ENCODE results near the gene CAMK4. TPM values are rescaled to one million over a fixed set of nuclear protein-coding genes. Genes with fewer than 3 reads are reported as not detected.
"Not testable (repeated sequence)": the region's sequence is repeated elsewhere in the genome, so short reads cannot be mapped to it uniquely, and the experiment has no call there.

Gene CAMK4
- total and polyA plus RNA-seq, 11 donors = 0.02 to 3.7 (median 0.32) TPM; not detected in 3

DNA sequence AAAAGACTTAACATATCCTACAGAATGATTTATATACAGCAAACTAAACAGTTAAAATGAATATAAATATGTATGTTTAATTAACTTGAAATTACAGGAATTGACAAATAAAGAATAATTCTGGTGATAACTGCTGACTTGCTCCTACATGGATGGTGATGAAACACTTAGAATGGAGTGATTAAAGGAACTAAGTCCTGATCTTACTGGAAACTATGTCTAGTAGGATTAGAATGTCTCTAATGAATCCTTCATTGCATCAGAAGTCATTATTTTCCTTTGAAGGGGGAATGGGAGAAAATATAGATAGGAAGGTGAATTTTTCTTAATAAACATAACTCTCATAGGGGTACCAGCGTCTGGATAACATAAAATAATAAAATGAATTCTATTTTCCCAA, 77.1 kb downstream of the CAMK4 start:
- H3K4me3 ChIP-seq = no peak overlapping the region
- ATAC-seq (no peak), DNase-seq (no peak)
- 54 to 87% (median 62%) methylated on average over 1 of the region's 1 CpG for WGBS, 4 donors
- H3K4me1 ChIP-seq = no peaks in the 10 kb centered on the region
- H3K36me3 ChIP-seq = no peaks in the 10 kb centered on the region
- intact Hi-C loops (cut with DNase I) = no loop called here
- H3K27me3 ChIP-seq = no peaks in the 10 kb centered on the region
- no peak overlapping the region for H3K27ac ChIP-seq
- peaks cover 0 to 2% (median 0%) of the 10 kb centered on the region in 12 donors for H3K9me3 ChIP-seq
- TF ChIP-seq CTCF (IDR thresholded peaks at IDR 0.05) (no peak), POLR2A (IDR thresholded peaks at IDR 0.05) (no peak)

DNA sequence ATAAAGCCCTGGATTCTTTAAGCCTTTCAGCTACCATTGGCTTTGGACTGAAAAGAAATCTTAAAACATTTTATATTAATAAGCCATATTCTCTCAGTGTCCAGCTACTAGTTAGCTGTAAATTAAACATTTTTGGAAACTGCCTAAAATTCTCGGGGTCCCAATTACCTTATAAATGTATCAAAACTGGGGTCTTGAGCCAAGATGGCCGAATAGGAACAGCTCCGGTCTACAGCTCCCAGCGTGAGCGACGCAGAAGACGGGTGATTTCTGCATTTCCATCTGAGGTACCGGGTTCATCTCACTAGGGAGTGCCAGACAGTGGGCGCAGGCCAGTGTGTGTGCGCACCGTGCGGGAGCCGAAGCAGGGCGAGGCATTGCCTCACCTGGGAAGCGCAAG, 77.9 kb downstream of the CAMK4 start:
- intact Hi-C loops (cut with DNase I); H3K9me3 ChIP-seq; DNase-seq; ATAC-seq; H3K4me1 ChIP-seq; H3K27me3 ChIP-seq; H3K27ac ChIP-seq; H3K4me3 ChIP-seq; H3K36me3 ChIP-seq: not testable (repeated sequence)
- 89 to 98% (median 93%) methylated on average over 14 to 15 of the region's 15 CpGs for WGBS, 4 donors

DNA sequence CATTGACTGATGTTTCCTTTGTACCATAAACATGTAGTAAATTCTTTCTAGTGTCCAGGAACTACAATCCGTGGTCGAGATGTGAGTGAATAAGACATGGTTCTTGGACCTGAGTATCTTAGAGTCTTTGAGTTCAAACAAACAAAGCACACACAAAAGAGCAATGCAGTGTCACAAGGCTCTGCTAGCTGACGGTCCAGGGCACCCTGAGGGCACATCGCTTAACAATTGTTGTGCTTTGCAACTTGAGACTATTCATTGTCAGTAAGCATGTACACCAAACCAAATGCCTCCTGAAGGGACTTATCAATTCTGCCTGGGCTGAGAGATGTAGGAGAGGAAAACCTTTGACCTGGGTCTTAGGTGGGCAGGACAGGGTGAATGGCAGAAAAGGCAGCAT, 84.8 kb downstream of the CAMK4 start:
- Histone ChIP-seq H3K27me3 (no peaks in the 10 kb centered on the region), H3K27ac (no peak overlapping the region), H3K36me3 (no peaks in the 10 kb centered on the region), H3K9me3 (no peaks in the 10 kb centered on the region), H3K4me1 (no peaks in the 10 kb centered on the region), H3K4me3 (no peak overlapping the region)
- no peak for DNase-seq
- TF ChIP-seq POLR2A (IDR thresholded peaks at IDR 0.05) (no peak), CTCF (IDR thresholded peaks at IDR 0.05) (no peak)
- intact Hi-C loops (cut with DNase I) = no loop called here
- 74 to 78% (median 77%) methylated on average over 4 of the region's 4 CpGs for WGBS, 4 donors
- ATAC-seq = no peak

DNA sequence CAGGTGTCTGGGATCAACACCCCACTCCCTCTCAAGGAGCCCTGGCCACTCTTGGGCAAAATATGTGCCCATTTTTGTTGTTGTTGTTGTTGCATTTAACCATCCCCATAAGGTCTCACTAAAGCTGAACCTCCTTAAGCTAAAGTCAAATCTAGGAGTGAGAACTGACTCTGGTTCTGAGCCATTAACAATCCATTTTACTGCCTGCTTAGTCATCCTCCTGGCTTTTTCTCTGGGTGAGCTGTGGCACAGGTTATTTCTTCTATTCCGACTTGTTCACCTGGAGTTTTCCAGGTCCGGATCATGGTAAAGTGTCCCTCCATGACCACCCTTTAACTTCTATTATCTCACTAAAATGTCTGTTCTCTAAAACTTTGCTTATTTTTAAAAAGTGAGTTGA, 85.2 kb downstream of the CAMK4 start:
- Histone ChIP-seq H3K9me3 (no peaks in the 10 kb centered on the region), H3K27me3 (no peaks in the 10 kb centered on the region), H3K4me1 (no peaks in the 10 kb centered on the region), H3K27ac (no peak overlapping the region), H3K36me3 (no peaks in the 10 kb centered on the region), H3K4me3 (no peak overlapping the region)
- WGBS, 4 donors = 90 to 95% (median 94%) methylated on average over 2 of the region's 2 CpGs
- ATAC-seq (no peak), DNase-seq (no peak)
- TF ChIP-seq CTCF (IDR thresholded peaks at IDR 0.05) (no peak), POLR2A (IDR thresholded peaks at IDR 0.05) (no peak)
- intact Hi-C loops (cut with DNase I) = no loop called here
